GM23338 (cell line): Measurements from ENCODE around the gene GHRHR. TPM values are rescaled to one million over a fixed set of nuclear protein-coding genes. Genes with fewer than 3 reads are reported as not detected.

Experiments used
- ATAC-seq: fragments of 200-7000 bp; cut with Tn5 transposase; 3 replicates; pipeline ENCODE4 v1.9.1; 2020
- DNase-seq: peaks from one replicate; pipeline ENCODE4 v3.0.0-alpha.2; 2015; ENCODE audit warnings: low spot score
- H2AFZ ChIP-seq: fragments of 200-600 bp; sonication (generic); 2 replicates; pipeline ENCODE4 v1.8.0; 2016; ENCODE audit warnings: antibody characterized with exemption, mild to moderate bottlenecking, moderate library complexity
- H3F3A ChIP-seq: fragments of 200-600 bp; sonication (generic); replicated peaks from 2 replicates; pipeline ENCODE4 v1.8.0; 2017; ENCODE audit warnings: antibody characterized with exemption, mixed run types, low read depth
- H3K27ac ChIP-seq: fragments of 200-600 bp; sonication (generic); 2 replicates; pipeline ENCODE4 v1.6.1; 2016; ENCODE audit warnings: low read depth
- H3K27me3 ChIP-seq: fragments of 200-600 bp; sonication (generic); 2 replicates; pipeline ENCODE4 v1.8.0; 2016; ENCODE audit warnings: mild to moderate bottlenecking, mixed run types, moderate library complexity; ENCODE audit not compliant: insufficient read depth
- H3K36me3 ChIP-seq: fragments of 200-600 bp; sonication (generic); 2 replicates; pipeline ENCODE4 v1.8.0; 2016; ENCODE audit warnings: mild to moderate bottlenecking; ENCODE audit not compliant: insufficient read depth
- H3K4me1 ChIP-seq: fragments of 200-600 bp; sonication (generic); 2 replicates; pipeline ENCODE4 v1.8.0; 2016; ENCODE audit warnings: mild to moderate bottlenecking, moderate library complexity; ENCODE audit not compliant: insufficient read depth
- H3K4me2 ChIP-seq: fragments of 200-600 bp; sonication (generic); 2 replicates; pipeline ENCODE4 v1.7.1; 2017; ENCODE audit warnings: mixed run types
- H3K4me3 ChIP-seq: fragments of 200-600 bp; sonication (generic); 2 replicates; pipeline ENCODE4 v1.6.1; 2016; ENCODE audit warnings: mixed run types
- H3K79me2 ChIP-seq: fragments of 200-600 bp; sonication (generic); replicated peaks from 2 replicates; pipeline ENCODE4 v1.8.0; 2017; ENCODE audit warnings: mild to moderate bottlenecking; ENCODE audit not compliant: insufficient read depth
- H3K9me2 ChIP-seq: fragments of 200-600 bp; sonication (generic); 2 replicates; pipeline ENCODE4 v1.8.0; 2017; ENCODE audit not compliant: insufficient read depth
- H4K20me1 ChIP-seq: fragments of 200-600 bp; sonication (generic); replicated peaks from 2 replicates; pipeline ENCODE4 v1.8.0; 2017; ENCODE audit warnings: mild to moderate bottlenecking; ENCODE audit not compliant: insufficient read depth
- H3K27ac Mint-ChIP-seq: 2 replicates; pipeline ENCODE4 v1.8.0; 2020; ENCODE audit warnings: inconsistent platforms, mild to moderate bottlenecking, moderate library complexity, mixed read lengths
- H3K27me3 Mint-ChIP-seq: 3 replicates; pipeline ENCODE4 v1.8.0; 2022; ENCODE audit warnings: low read depth, mild to moderate bottlenecking, moderate library complexity, mixed read lengths, inconsistent platforms; ENCODE audit not compliant: insufficient read depth, poor library complexity
- H3K36me3 Mint-ChIP-seq: 3 replicates; pipeline ENCODE4 v1.8.0; 2021; ENCODE audit warnings: low read depth, mild to moderate bottlenecking, inconsistent platforms, moderate library complexity, mixed read lengths
- H3K4me1 Mint-ChIP-seq: 3 replicates; pipeline ENCODE4 v1.8.0; 2020; ENCODE audit warnings: mild to moderate bottlenecking, inconsistent platforms, mixed read lengths
- H3K4me3 Mint-ChIP-seq: 3 replicates; pipeline ENCODE4 v1.8.0; 2021; ENCODE audit warnings: moderate library complexity, mild to moderate bottlenecking, inconsistent platforms, mixed read lengths
- H3K9me3 Mint-ChIP-seq: 3 replicates; pipeline ENCODE4 v1.8.0; 2020; ENCODE audit warnings: moderate library complexity, mild to moderate bottlenecking, inconsistent platforms, mixed read lengths
- CREB1 ChIP-seq: fragments of 250-450 bp; sonication (Bioruptor Pico); IDR thresholded peaks from 2 replicates; pipeline ENCODE4 v1.5.0; 2020; ENCODE audit warnings: low read depth, mild to moderate bottlenecking, moderate library complexity
- EZH2 ChIP-seq: fragments of 200-600 bp; sonication (generic); IDR thresholded peaks from one replicate; pipeline ENCODE4 v1.8.0; 2017; ENCODE audit warnings: antibody characterized with exemption, mild to moderate bottlenecking, low read depth; ENCODE audit not compliant: unreplicated experiment
- EZH2phosphoT487 ChIP-seq: fragments of 200-600 bp; sonication (generic); IDR thresholded peaks from one replicate; pipeline ENCODE4 v1.8.1; 2018; ENCODE audit warnings: antibody characterized with exemption; ENCODE audit not compliant: unreplicated experiment
- JUNB ChIP-seq: IDR thresholded peaks from one replicate; pipeline ENCODE4 v1.6.1; 2016; ENCODE audit warnings: antibody characterized with exemption; ENCODE audit not compliant: unreplicated experiment
- NANOG ChIP-seq: IDR thresholded peaks from 2 replicates; pipeline ENCODE4 v1.6.1; 2016; ENCODE audit warnings: antibody characterized with exemption, borderline replicate concordance
- POLR2AphosphoS5 ChIP-seq: IDR thresholded peaks from 2 replicates; pipeline ENCODE4 v1.6.1; 2016; ENCODE audit warnings: antibody characterized with exemption, low read depth
- STAT1 ChIP-seq: IDR thresholded peaks from one replicate; pipeline ENCODE4 v1.6.1; 2016; ENCODE audit warnings: antibody characterized with exemption; ENCODE audit not compliant: unreplicated experiment
- ZNF114 ChIP-seq: fragments of 250-450 bp; sonication (Bioruptor Pico); IDR thresholded peaks from 2 replicates; pipeline ENCODE4 v1.5.0; 2020; ENCODE audit warnings: mild to moderate bottlenecking, moderate library complexity
- ZNF331 ChIP-seq: fragments of 250-450 bp; sonication (Bioruptor Pico); IDR thresholded peaks from 2 replicates; pipeline ENCODE4 v1.5.0; 2020; ENCODE audit warnings: low read depth, mild to moderate bottlenecking, moderate library complexity
- polyA plus RNA-seq: library from polyadenylated mRNA; unstranded; fragments of >200 nt; fragmentation: Nextera tagmentation; extraction: Ambion mirVana; gene quantifications from 2 replicates; pipeline ENCODE4 v1.2.1, GENCODE V29; 2016
- total RNA-seq: library from RNA; depleted of rRNA; stranded (reverse); fragments of >200 nt; shearing (Covaris generic); gene quantifications from 2 replicates; pipeline ENCODE4 v1.2.3, GENCODE V29; 2014
- TF ChIP-seq, protein P1 (sequence below): fragments of 250-450 bp; sonication (Bioruptor Pico); IDR thresholded peaks from 2 replicates; pipeline ENCODE4 v1.5.0; 2020; ENCODE audit warnings: mild to moderate bottlenecking, moderate library complexity
- TF ChIP-seq, protein P2 (sequence below): IDR thresholded peaks from one replicate; pipeline ENCODE4 v1.6.1; 2018; ENCODE audit warnings: antibody characterized with exemption; ENCODE audit not compliant: unreplicated experiment
- TF ChIP-seq, protein P3 (sequence below), 2 experiments: fragments of 200-600 bp in 1 of 2; sonication (generic) in 1 of 2; conservative IDR thresholded peaks; 2 replicates each; pipeline versions ENCODE4 v1.5.1 to v1.6.1; 2016 to 2017; ENCODE audit warnings: antibody characterized with exemption in 2 of 2, low read depth in 2 of 2, mild to moderate bottlenecking in 2 of 2, moderate library complexity in 1 of 2
- TF ChIP-seq, protein P4 (sequence below): IDR thresholded peaks from 2 replicates; pipeline ENCODE4 v1.6.1; 2016; ENCODE audit warnings: antibody characterized with exemption

The GHRHR gene
- total and polyA plus RNA-seq, 2 experiments from 2014 or later: 2.2 TPM; not detected in 1

DNA sequence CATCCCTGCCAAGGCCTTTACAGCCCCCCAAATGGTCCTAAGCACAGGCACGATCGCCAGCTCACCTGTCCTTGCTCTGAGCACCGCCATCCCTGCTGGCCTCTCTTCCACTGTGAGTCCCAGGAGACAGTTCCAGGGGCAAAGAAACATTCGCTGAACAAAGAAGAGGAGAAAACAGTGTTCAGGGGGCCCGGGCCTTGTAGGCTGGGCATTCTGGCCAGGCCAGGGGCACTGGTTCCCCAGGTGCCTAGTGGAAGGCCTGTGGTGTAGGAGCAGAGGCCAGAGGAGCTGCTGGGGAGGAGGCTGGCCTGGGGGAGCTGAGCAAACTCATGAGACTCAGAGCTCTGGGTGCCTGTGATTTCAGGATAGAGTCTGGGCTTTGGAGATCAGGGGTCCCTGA lies 29.5 kb upstream of the GHRHR start:
- H3K27me3 Mint-ChIP-seq: peaks cover 12% of the 10 kb centered on the region
- no peak overlapping the region for H3K4me2 ChIP-seq
- no peak overlapping the region for H3K27ac ChIP-seq
- ATAC-seq: no peak
- no peaks in the 10 kb centered on the region for H3F3A ChIP-seq
- H2AFZ ChIP-seq: no peak overlapping the region
- no peaks in the 10 kb centered on the region for H3K36me3 ChIP-seq
- DNase-seq: no peak
- no peaks in the 10 kb centered on the region for H4K20me1 ChIP-seq
- H3K27me3 ChIP-seq: no peaks in the 10 kb centered on the region
- H3K4me1 ChIP-seq: peaks cover 6% of the 10 kb centered on the region; the same call in 1 of the 2 replicates
- no peak overlapping the region; the same call in 2 of the 3 replicates for H3K4me3 Mint-ChIP-seq
- H3K79me2 ChIP-seq: no peaks in the 10 kb centered on the region
- H3K4me3 ChIP-seq: no peak overlapping the region
- H3K36me3 Mint-ChIP-seq: no peaks in the 10 kb centered on the region
- H3K4me1 Mint-ChIP-seq: peaks cover 7% of the 10 kb centered on the region; the same call in 2 of the 3 replicates
- TF ChIP-seq POLR2AphosphoS5: no peak
- TF ChIP-seq NANOG: no peak
- no peak for TF ChIP-seq ZNF331 (CRISPR knock-in tag)
- no peak for TF ChIP-seq JUNB
- TF ChIP-seq EZH2phosphoT487: no peak
- TF ChIP-seq, protein P1, sequence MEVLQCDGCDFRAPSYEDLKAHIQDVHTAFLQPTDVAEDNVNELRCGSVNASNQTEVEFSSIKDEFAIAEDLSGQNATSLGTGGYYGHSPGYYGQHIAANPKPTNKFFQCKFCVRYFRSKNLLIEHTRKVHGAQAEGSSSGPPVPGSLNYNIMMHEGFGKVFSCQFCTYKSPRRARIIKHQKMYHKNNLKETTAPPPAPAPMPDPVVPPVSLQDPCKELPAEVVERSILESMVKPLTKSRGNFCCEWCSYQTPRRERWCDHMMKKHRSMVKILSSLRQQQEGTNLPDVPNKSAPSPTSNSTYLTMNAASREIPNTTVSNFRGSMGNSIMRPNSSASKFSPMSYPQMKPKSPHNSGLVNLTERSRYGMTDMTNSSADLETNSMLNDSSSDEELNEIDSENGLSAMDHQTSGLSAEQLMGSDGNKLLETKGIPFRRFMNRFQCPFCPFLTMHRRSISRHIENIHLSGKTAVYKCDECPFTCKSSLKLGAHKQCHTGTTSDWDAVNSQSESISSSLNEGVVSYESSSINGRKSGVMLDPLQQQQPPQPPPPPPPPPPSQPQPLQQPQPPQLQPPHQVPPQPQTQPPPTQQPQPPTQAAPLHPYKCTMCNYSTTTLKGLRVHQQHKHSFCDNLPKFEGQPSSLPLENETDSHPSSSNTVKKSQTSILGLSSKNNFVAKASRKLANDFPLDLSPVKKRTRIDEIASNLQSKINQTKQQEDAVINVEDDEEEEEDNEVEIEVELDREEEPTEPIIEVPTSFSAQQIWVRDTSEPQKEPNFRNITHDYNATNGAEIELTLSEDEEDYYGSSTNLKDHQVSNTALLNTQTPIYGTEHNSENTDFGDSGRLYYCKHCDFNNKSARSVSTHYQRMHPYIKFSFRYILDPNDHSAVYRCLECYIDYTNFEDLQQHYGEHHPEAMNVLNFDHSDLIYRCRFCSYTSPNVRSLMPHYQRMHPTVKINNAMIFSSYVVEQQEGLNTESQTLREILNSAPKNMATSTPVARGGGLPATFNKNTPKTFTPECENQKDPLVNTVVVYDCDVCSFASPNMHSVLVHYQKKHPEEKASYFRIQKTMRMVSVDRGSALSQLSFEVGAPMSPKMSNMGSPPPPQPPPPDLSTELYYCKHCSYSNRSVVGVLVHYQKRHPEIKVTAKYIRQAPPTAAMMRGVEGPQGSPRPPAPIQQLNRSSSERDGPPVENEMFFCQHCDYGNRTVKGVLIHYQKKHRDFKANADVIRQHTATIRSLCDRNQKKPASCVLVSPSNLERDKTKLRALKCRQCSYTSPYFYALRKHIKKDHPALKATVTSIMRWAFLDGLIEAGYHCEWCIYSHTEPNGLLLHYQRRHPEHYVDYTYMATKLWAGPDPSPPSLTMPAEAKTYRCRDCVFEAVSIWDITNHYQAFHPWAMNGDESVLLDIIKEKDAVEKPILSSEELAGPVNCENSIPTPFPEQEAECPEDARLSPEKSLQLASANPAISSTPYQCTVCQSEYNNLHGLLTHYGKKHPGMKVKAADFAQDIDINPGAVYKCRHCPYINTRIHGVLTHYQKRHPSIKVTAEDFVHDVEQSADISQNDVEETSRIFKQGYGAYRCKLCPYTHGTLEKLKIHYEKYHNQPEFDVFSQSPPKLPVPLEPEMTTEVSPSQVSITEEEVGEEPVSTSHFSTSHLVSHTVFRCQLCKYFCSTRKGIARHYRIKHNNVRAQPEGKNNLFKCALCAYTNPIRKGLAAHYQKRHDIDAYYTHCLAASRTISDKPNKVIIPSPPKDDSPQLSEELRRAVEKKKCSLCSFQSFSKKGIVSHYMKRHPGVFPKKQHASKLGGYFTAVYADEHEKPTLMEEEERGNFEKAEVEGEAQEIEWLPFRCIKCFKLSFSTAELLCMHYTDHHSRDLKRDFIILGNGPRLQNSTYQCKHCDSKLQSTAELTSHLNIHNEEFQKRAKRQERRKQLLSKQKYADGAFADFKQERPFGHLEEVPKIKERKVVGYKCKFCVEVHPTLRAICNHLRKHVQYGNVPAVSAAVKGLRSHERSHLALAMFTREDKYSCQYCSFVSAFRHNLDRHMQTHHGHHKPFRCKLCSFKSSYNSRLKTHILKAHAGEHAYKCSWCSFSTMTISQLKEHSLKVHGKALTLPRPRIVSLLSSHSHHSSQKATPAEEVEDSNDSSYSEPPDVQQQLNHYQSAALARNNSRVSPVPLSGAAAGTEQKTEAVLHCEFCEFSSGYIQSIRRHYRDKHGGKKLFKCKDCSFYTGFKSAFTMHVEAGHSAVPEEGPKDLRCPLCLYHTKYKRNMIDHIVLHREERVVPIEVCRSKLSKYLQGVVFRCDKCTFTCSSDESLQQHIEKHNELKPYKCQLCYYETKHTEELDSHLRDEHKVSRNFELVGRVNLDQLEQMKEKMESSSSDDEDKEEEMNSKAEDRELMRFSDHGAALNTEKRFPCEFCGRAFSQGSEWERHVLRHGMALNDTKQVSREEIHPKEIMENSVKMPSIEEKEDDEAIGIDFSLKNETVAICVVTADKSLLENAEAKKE (CRISPR knock-in tag): no peak
- TF ChIP-seq, protein P2, sequence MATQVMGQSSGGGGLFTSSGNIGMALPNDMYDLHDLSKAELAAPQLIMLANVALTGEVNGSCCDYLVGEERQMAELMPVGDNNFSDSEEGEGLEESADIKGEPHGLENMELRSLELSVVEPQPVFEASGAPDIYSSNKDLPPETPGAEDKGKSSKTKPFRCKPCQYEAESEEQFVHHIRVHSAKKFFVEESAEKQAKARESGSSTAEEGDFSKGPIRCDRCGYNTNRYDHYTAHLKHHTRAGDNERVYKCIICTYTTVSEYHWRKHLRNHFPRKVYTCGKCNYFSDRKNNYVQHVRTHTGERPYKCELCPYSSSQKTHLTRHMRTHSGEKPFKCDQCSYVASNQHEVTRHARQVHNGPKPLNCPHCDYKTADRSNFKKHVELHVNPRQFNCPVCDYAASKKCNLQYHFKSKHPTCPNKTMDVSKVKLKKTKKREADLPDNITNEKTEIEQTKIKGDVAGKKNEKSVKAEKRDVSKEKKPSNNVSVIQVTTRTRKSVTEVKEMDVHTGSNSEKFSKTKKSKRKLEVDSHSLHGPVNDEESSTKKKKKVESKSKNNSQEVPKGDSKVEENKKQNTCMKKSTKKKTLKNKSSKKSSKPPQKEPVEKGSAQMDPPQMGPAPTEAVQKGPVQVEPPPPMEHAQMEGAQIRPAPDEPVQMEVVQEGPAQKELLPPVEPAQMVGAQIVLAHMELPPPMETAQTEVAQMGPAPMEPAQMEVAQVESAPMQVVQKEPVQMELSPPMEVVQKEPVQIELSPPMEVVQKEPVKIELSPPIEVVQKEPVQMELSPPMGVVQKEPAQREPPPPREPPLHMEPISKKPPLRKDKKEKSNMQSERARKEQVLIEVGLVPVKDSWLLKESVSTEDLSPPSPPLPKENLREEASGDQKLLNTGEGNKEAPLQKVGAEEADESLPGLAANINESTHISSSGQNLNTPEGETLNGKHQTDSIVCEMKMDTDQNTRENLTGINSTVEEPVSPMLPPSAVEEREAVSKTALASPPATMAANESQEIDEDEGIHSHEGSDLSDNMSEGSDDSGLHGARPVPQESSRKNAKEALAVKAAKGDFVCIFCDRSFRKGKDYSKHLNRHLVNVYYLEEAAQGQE: no peak
- TF ChIP-seq, protein P3, sequence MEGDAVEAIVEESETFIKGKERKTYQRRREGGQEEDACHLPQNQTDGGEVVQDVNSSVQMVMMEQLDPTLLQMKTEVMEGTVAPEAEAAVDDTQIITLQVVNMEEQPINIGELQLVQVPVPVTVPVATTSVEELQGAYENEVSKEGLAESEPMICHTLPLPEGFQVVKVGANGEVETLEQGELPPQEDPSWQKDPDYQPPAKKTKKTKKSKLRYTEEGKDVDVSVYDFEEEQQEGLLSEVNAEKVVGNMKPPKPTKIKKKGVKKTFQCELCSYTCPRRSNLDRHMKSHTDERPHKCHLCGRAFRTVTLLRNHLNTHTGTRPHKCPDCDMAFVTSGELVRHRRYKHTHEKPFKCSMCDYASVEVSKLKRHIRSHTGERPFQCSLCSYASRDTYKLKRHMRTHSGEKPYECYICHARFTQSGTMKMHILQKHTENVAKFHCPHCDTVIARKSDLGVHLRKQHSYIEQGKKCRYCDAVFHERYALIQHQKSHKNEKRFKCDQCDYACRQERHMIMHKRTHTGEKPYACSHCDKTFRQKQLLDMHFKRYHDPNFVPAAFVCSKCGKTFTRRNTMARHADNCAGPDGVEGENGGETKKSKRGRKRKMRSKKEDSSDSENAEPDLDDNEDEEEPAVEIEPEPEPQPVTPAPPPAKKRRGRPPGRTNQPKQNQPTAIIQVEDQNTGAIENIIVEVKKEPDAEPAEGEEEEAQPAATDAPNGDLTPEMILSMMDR (conservative IDR thresholded peaks at IDR 0.05; ENCODE audit: low read depth in 2 of 2): no peak
- TF ChIP-seq, protein P4, sequence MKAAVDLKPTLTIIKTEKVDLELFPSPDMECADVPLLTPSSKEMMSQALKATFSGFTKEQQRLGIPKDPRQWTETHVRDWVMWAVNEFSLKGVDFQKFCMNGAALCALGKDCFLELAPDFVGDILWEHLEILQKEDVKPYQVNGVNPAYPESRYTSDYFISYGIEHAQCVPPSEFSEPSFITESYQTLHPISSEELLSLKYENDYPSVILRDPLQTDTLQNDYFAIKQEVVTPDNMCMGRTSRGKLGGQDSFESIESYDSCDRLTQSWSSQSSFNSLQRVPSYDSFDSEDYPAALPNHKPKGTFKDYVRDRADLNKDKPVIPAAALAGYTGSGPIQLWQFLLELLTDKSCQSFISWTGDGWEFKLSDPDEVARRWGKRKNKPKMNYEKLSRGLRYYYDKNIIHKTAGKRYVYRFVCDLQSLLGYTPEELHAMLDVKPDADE: no peak
- no peak for TF ChIP-seq ZNF114
- no peak for TF ChIP-seq STAT1
- TF ChIP-seq EZH2: no peak
- TF ChIP-seq CREB1 (CRISPR knock-in tag): no peak
- H3K27ac Mint-ChIP-seq: no peak overlapping the region
- H3K9me3 Mint-ChIP-seq: no peaks in the 10 kb centered on the region
- no peaks in the 10 kb centered on the region for H3K9me2 ChIP-seq
